KMS-11 (cell line): ENCODE results near the gene NEURL1.

Experiments used
- H2AFZ ChIP-seq: fragments of 200-600 bp; sonication (generic); 2 replicates; pipeline ENCODE4 v1.6.1; 2016; ENCODE audit warnings: antibody characterized with exemption, mixed run types, low read depth
- H3K27ac ChIP-seq: fragments of 200-600 bp; sonication (generic); 2 replicates; pipeline ENCODE4 v1.6.1; 2016; ENCODE audit warnings: mild to moderate bottlenecking, mixed run types
- H3K27me3 ChIP-seq: fragments of 200-600 bp; sonication (generic); 2 replicates; pipeline ENCODE4 v1.6.1; 2017; ENCODE audit warnings: mild to moderate bottlenecking, low read depth, mixed run types, moderate library complexity; ENCODE audit not compliant: insufficient read depth
- H3K36me3 ChIP-seq: fragments of 200-600 bp; sonication (generic); 2 replicates; pipeline ENCODE4 v1.6.1; 2017; ENCODE audit warnings: mild to moderate bottlenecking, mixed run types; ENCODE audit not compliant: insufficient read depth
- H3K4me1 ChIP-seq: fragments of 200-600 bp; sonication (generic); 2 replicates; pipeline ENCODE4 v1.6.1; 2016; ENCODE audit warnings: mild to moderate bottlenecking, low read depth, mixed run types; ENCODE audit not compliant: poor library complexity, severe bottlenecking
- H3K4me2 ChIP-seq: fragments of 200-600 bp; sonication (generic); 2 replicates; pipeline ENCODE4 v1.7.0; 2016; ENCODE audit warnings: mild to moderate bottlenecking, mixed run types
- H3K4me3 ChIP-seq: fragments of 200-600 bp; sonication (generic); IDR thresholded peaks from 2 replicates; pipeline ENCODE4 v1.6.1; 2017; ENCODE audit warnings: low read depth, low read length, mixed read lengths; ENCODE audit not compliant: insufficient read depth
- H3K79me2 ChIP-seq: fragments of 200-600 bp; sonication (generic); 2 replicates; pipeline ENCODE4 v1.6.1; 2016; ENCODE audit warnings: low read depth, mixed run types; ENCODE audit not compliant: insufficient read depth
- H3K9ac ChIP-seq: fragments of 200-600 bp; sonication (generic); 2 replicates; pipeline ENCODE4 v1.6.1; 2016; ENCODE audit warnings: mild to moderate bottlenecking, mixed run types
- H4K20me1 ChIP-seq: fragments of 200-600 bp; sonication (generic); 2 replicates; pipeline ENCODE4 v1.6.1; 2016; ENCODE audit warnings: mild to moderate bottlenecking, mixed run types; ENCODE audit not compliant: insufficient read depth
- TF ChIP-seq, protein P1 (sequence below): fragments of 200-600 bp; sonication (generic); conservative IDR thresholded peaks from 2 replicates; pipeline ENCODE4 v1.6.1; 2017; ENCODE audit warnings: low read depth, mild to moderate bottlenecking, antibody characterized with exemption, low read length, moderate library complexity, mixed read lengths

NEURL1 gene

DNA sequence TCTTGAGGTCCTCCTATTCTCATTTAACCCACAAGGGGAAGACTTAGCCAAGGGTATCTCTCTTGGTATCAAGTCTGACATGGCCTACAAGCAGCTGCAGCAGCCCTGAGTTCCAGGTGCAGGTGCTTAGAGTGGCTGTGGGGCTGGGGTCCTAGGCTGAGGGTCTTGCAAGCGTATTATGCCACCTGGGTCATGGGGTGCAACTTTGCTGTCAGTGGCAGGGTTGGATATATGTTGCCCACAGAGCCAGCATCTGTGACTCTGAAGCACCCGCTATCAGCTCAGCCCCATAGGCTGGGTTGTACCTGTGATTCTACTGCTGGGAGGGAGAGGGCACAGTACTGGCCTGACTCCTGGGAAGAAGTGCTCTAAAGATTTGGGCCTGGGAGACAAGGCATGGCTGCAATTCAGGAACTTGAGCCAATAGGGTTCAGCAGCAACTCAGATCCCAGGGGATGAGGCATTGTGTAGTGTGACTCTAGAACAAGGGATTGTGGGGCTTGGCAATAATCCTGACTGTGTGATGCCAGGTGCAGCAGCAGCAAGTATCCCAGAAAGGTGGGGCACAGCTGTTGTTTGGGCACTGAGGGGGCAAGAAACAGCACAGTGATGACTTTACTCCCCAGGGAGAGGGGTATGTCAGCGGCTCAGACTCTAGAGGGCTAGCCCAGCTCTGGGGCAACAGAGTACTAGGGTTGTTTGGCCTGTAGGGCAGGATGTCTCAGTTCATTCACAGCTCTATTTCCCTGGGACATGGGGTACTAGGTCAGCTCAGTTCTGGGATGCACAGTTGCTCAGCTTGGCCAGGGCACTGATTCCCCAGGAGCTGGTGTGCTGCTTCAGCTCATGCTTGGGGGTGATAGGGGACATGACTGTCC lies 41.4 kb downstream of the NEURL1 start:
- H3K4me1 ChIP-seq = no peaks in the 10 kb centered on the region
- H3K4me3 ChIP-seq = no peak overlapping the region
- H3K27ac ChIP-seq = no peak overlapping the region
- no peaks in the 10 kb centered on the region for H3K27me3 ChIP-seq
- H4K20me1 ChIP-seq = no peaks in the 10 kb centered on the region
- H3K79me2 ChIP-seq = no peaks in the 10 kb centered on the region
- H3K36me3 ChIP-seq = no peaks in the 10 kb centered on the region
- H3K9ac ChIP-seq = no peak overlapping the region
- TF ChIP-seq, protein P1, sequence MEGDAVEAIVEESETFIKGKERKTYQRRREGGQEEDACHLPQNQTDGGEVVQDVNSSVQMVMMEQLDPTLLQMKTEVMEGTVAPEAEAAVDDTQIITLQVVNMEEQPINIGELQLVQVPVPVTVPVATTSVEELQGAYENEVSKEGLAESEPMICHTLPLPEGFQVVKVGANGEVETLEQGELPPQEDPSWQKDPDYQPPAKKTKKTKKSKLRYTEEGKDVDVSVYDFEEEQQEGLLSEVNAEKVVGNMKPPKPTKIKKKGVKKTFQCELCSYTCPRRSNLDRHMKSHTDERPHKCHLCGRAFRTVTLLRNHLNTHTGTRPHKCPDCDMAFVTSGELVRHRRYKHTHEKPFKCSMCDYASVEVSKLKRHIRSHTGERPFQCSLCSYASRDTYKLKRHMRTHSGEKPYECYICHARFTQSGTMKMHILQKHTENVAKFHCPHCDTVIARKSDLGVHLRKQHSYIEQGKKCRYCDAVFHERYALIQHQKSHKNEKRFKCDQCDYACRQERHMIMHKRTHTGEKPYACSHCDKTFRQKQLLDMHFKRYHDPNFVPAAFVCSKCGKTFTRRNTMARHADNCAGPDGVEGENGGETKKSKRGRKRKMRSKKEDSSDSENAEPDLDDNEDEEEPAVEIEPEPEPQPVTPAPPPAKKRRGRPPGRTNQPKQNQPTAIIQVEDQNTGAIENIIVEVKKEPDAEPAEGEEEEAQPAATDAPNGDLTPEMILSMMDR = no peak
- no peak overlapping the region for H3K4me2 ChIP-seq
- H2AFZ ChIP-seq = no peak overlapping the region

DNA sequence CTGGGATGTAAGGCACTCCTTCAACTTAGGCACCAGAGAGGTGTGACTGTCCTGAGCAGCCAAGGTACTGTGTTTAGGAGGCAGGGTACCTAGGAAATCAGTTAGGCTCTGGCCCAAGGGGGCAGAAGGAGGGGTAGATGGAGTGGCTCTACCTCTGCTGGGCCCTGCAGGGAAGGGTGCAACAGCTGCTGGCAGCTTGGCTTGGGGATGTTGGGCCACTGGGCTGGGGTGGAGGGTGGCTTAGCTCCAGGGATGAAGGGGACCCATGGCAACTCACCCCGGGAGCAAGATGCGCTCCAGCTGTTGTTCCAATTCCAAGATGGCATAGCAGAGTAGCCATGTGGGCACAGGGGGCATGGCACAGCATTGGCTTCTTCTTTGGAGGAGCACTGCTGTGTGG lies 42.1 kb downstream of the NEURL1 start:
- H3K36me3 ChIP-seq = no peaks in the 10 kb centered on the region
- TF ChIP-seq, protein P1 = no peak
- no peaks in the 10 kb centered on the region for H3K27me3 ChIP-seq

DNA sequence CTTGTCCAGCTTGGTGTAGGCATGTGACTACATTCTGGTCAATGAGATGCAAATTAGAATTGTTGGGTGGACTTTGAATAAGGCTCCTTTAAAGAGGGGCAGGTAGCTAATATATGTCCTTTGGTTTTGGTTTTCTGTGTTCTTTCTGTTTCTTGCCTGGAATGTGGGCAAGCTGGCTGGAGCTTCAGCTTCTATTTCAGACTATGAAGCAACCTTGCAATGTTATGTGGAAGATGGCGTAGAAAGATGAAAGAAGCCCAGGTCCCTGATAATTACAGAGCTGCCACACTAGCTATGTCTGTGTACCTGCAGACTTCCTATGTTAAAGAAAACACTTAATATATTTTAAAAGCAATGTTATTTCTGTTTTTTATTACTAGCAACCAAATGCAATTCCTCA lies 46.2 kb downstream of the NEURL1 start:
- no peaks in the 10 kb centered on the region for H4K20me1 ChIP-seq
- no peak overlapping the region for H2AFZ ChIP-seq
- peaks cover 18% of the 10 kb centered on the region for H3K4me1 ChIP-seq
- no peak overlapping the region for H3K4me2 ChIP-seq
- TF ChIP-seq, protein P1 = no peak
- H3K9ac ChIP-seq = no peak overlapping the region
- no peaks in the 10 kb centered on the region for H3K27me3 ChIP-seq
- H3K36me3 ChIP-seq = no peaks in the 10 kb centered on the region
- H3K27ac ChIP-seq = no peak overlapping the region
- no peak overlapping the region for H3K4me3 ChIP-seq
- no peaks in the 10 kb centered on the region for H3K79me2 ChIP-seq

More for the DNA sequence above, 42.1 kb downstream of the NEURL1 start:
- no peaks in the 10 kb centered on the region for H3K4me1 ChIP-seq
- H3K27ac ChIP-seq = no peak overlapping the region
- no peak overlapping the region for H3K4me3 ChIP-seq
- H3K4me2 ChIP-seq = no peak overlapping the region
- no peak overlapping the region for H3K9ac ChIP-seq
- H4K20me1 ChIP-seq = no peaks in the 10 kb centered on the region
- no peaks in the 10 kb centered on the region for H3K79me2 ChIP-seq
- no peak overlapping the region for H2AFZ ChIP-seq

DNA sequence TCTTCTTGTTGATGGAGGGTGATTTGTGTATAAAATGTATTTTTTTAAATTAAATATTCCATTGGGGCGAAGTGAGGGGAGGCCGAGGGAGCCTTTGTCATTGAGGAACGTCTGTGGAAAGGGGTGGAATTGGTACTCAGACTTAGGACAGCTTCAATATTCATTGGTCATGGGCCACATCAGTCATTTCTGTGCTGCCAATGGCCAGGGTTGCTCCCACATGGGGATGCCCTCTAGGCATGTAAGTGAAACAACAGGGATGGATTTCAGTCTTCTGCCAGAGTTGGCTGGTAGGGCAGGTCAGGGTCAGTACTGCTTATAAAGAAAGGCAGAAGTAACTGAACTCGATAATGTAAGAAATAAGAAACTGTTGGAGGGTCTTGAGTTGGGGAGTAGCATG lies 47.2 kb downstream of the NEURL1 start:
- H3K27ac ChIP-seq = no peak overlapping the region
- peaks cover 26% of the 10 kb centered on the region for H3K4me1 ChIP-seq

More for the DNA sequence above, 47.2 kb downstream of the NEURL1 start:
- TF ChIP-seq, protein P1 = no peak
- Histone ChIP-seq H3K79me2 (no peaks in the 10 kb centered on the region), H3K4me2 (no peak overlapping the region), H3K27me3 (no peaks in the 10 kb centered on the region), H3K36me3 (no peaks in the 10 kb centered on the region), H4K20me1 (no peaks in the 10 kb centered on the region), H3K9ac (no peak overlapping the region), H3K4me3 (no peak overlapping the region), H2AFZ (no peak overlapping the region)
